NCI-H2171 (cell line): ENCODE data around the gene BLOC1S2.
A peak's percentile ranks its signal among the peaks of the same experiment; 100 is the strongest.
"Not testable (repeated sequence)": the region's sequence is repeated elsewhere in the genome, so short reads cannot be mapped to it uniquely, and the experiment has no call there.

Experiments used
- DNase-seq: peaks from one replicate; lab custom pipeline; 2025; lab: John Stamatoyannopoulos, UW

Gene BLOC1S2

GRCh38 chr10:100291356-100291755, 4.9 kb upstream of the BLOC1S2 start:
- DNase-seq: no peak

GRCh38 chr10:100289641-100290040, 3.2 kb upstream of the BLOC1S2 start:
- no peak for DNase-seq

- no peak for DNase-seq
These were observed 1.7 kb upstream of the BLOC1S2 start for GRCh38 chr10:100288196-100288595.

GRCh38 chr10:100287756-100288155, 1.3 kb upstream of the BLOC1S2 start:
- DNase-seq: no peak

GRCh38 chr10:100285326-100285725, 1.2 kb downstream of the BLOC1S2 start:
- DNase-seq: not testable (repeated sequence)

GRCh38 chr10:100282907-100283306, 3.6 kb downstream of the BLOC1S2 start:
- DNase-seq: no peak

- DNase-seq: not testable (repeated sequence)
These were observed 9.5 kb downstream of the BLOC1S2 start for GRCh38 chr10:100276971-100277370.

- DNase-seq: peak; percentile 36
These were observed 19.0 kb downstream of the BLOC1S2 start, which contains the start of gene CWF19L1 for GRCh38 chr10:100267239-100268104. Gene CWF19L1 (minus strand): TSS chr10:100267638. CDS start chr10:100267593, 45 bp downstream.

- DNase-seq: no peak
These were observed 20.5 kb downstream of the BLOC1S2 start for GRCh38 chr10:100265821-100266485.

GRCh38 chr10:100254191-100254590, 32.3 kb downstream of the BLOC1S2 start:
- no peak for DNase-seq

- no peak for DNase-seq
These were observed 33.4 kb downstream of the BLOC1S2 start for GRCh38 chr10:100253041-100253440.

GRCh38 chr10:100248820-100249219, 37.7 kb downstream of the BLOC1S2 start:
- DNase-seq: no peak

GRCh38 chr10:100245484-100246220, 40.8 kb downstream of the BLOC1S2 start:
- DNase-seq: no peak

GRCh38 chr10:100239851-100240250, 46.6 kb downstream of the BLOC1S2 start:
- DNase-seq: no peak

- no peak for DNase-seq
These were observed 48.1 kb downstream of the BLOC1S2 start for GRCh38 chr10:100238429-100238828.

- DNase-seq: no peak
These were observed 54.4 kb downstream of the BLOC1S2 start for GRCh38 chr10:100232101-100232500.

- no peak for DNase-seq
These were observed 56.6 kb downstream of the BLOC1S2 start for GRCh38 chr10:100229819-100230422.

- no peak for DNase-seq
These were observed 62.6 kb downstream of the BLOC1S2 start for GRCh38 chr10:100223879-100224278.
